Right ventricle myocardium superior (tissue), 1 donor: ENCODE data around the gene ALOX5. TPM values are rescaled to one million over a fixed set of nuclear protein-coding genes. Genes with fewer than 3 reads are reported as not detected.
"Not testable (repeated sequence)": the region's sequence is repeated elsewhere in the genome, so short reads cannot be mapped to it uniquely, and the experiment has no call there.

ENCODE experiments used
- ATAC-seq: fragments of 200-7000 bp; cut with Tn5 transposase; one replicate; pipeline ENCODE4 v1.9.1; 2020; ENCODE audit warnings: mild to moderate bottlenecking; ENCODE audit not compliant: poor library complexity
- DNase-seq: peaks from one replicate; pipeline ENCODE4 v3.0.0-alpha.2; 2020
- intact Hi-C: fragments of 100-400 bp; cut with DNase I; formaldehyde crosslinking; loops from one replicate; pipeline ENCODE4 v1.11.2; 2022
- total RNA-seq: library from RNA; stranded (reverse); fragmentation: NEBNext Ultra II Directional; extraction: Animal tissue kit (Norgen Biotek cat#: 25700); gene quantifications from one replicate; pipeline ENCODE4 v1.2.1, GENCODE V29; 2021
- donor health status: DM: no; HTN: yes; CAD: no; lungs with severe emphysema.

The ALOX5 gene
- total RNA-seq, 1 donor from 2014 or later = 4.7 TPM

GRCh38 chr10:45476559-45476958 is 102.5 kb downstream of the ALOX5 start:
- DNase-seq (no peak), ATAC-seq (no peak)
- intact Hi-C loops = no loop called here

GRCh38 chr10:45480294-45480693 is 106.3 kb downstream of the ALOX5 start:
- no peak for DNase-seq
- no peak for ATAC-seq
- intact Hi-C loops = no loop called here

GRCh38 chr10:45481100-45481499 is 107.1 kb downstream of the ALOX5 start:
- DNase-seq, intact Hi-C loops, ATAC-seq: not testable (repeated sequence)

GRCh38 chr10:45483002-45483401 is 109.0 kb downstream of the ALOX5 start:
- intact Hi-C loops = no loop called here
- ATAC-seq (no peak), DNase-seq (no peak)

GRCh38 chr10:45487735-45488134 is 113.7 kb downstream of the ALOX5 start:
- intact Hi-C loops = no loop called here
- ATAC-seq (no peak), DNase-seq (no peak)

GRCh38 chr10:45488365-45488764 is 114.3 kb downstream of the ALOX5 start:
- intact Hi-C loops = no loop called here
- DNase-seq (no peak), ATAC-seq (no peak)

- intact Hi-C loops = no loop called here
- DNase-seq (no peak), ATAC-seq (no peak)
Observed at GRCh38 chr10:45490277-45490676, 116.3 kb downstream of the ALOX5 start.

GRCh38 chr10:45491061-45491460 is 117.0 kb downstream of the ALOX5 start:
- ATAC-seq (no peak), DNase-seq (no peak)
- intact Hi-C loops = no loop called here

Other genes with a start within 250 kb of the ALOX5 start
- gene OR13A1, start 58.6 kb upstream of the ALOX5 start, total RNA-seq = not detected